K562 treated with DMSO at 1 percent for 24 hours (cell line): Measurements from ENCODE around the gene OSM. TPM values are rescaled to one million over a fixed set of nuclear protein-coding genes. Genes with fewer than 3 reads are reported as not detected.

Source experiments
- total RNA-seq: library from RNA; unstranded; fragments of 300-600 nt; gene quantifications from 2 replicates; pipeline ENCODE4 v1.2.3, GENCODE V29; 2022; ENCODE audit warnings: low read depth; ENCODE audit not compliant: insufficient read depth

Gene OSM
- not detected in 2 replicates for total RNA-seq

GRCh38 chr22:30266445-30267381 is at the start of gene OSM:
Gene OSM, minus strand, starts transcription at chr22:30266851. Its CDS starts 52 bp downstream, at chr22:30266799.

GRCh38 chr22:30289141-30289979 is 22.7 kb upstream of the OSM start, which contains the start of gene CASTOR1:
Gene CASTOR1, minus strand, starts transcription at chr22:30289505. Its CDS starts 8 bp downstream, at chr22:30289497.

GRCh38 chr22:30245985-30246813 is 20.5 kb downstream of the OSM start, which contains the start of gene LIF:
Gene LIF, minus strand, starts transcription at chr22:30246759. Its CDS starts 64 bp downstream, at chr22:30246695.

Other genes starting within 250 kb of the OSM start
- gene HORMAD2, start 186.4 kb downstream of the OSM start, total RNA-seq = not detected in 2 replicates
- gene LIF, start 20.1 kb downstream of the OSM start, total RNA-seq = not detected in 2 replicates
- gene CASTOR1, start 22.7 kb upstream of the OSM start, total RNA-seq = 0.97 and 1.6 TPM in 2 replicates
- gene TBC1D10A, start 60.1 kb upstream of the OSM start, total RNA-seq = 23.3 and 23.6 TPM in 2 replicates
- gene SF3A1, start 90.0 kb upstream of the OSM start, total RNA-seq = 62.4 and 62.8 TPM in 2 replicates
- 2.1 and 2.4 TPM in 2 replicates for gene CCDC157, start 90.2 kb upstream of the OSM start, total RNA-seq
- gene RNF215, start 120.6 kb upstream of the OSM start, total RNA-seq = 6.0 and 7.2 TPM in 2 replicates
- gene SEC14L2, start 130.2 kb upstream of the OSM start, total RNA-seq = 0.13 and 0.34 TPM in 2 replicates
- 40.7 and 46.3 TPM in 2 replicates for gene MTFP1, start 158.9 kb upstream of the OSM start, total RNA-seq
- gene SEC14L3, start 205.2 kb upstream of the OSM start, total RNA-seq = not detected in 2 replicates
- gene SEC14L4, start 238.8 kb upstream of the OSM start, total RNA-seq = not detected in 2 replicates